ENCODE measurements around the gene RPS15. TPM values are rescaled to one million over a fixed set of nuclear protein-coding genes. Genes with fewer than 3 reads are reported as not detected.

The RPS15 gene
- total and polyA plus RNA-seq, 10 of the 15 experiments (the other 5 are each of a cell fraction or from before 2014, with no cell fraction given) = 559 to 3,158 (median 1,413) TPM

- intact Hi-C loops (cut with micrococcal nuclease; ENCODE audit: unreplicated experiment) = no loop called here
- H3K36me3 ChIP-seq (ENCODE audit: control insufficient read depth in 2 of 2, insufficient read depth in 2 of 2, low read length in 1 of 2) = no peaks in the 10 kb centered on the region
- ChIA-PET CTCF (no interaction called here), POLR2A (no interaction called here), RAD21 (ENCODE audit: unreplicated experiment) (no interaction called here), SMC1A (ENCODE audit: uncharacterized antibody, unreplicated experiment) (no interaction called here)
- DNase-seq (ENCODE audit: low read depth, low spot score) = no peak
- peak overlapping the region; percentile 72 for H2AFZ ChIP-seq (ENCODE audit: control insufficient read depth, low read depth, low read length)
- FAIRE-seq = no peak
- no peak for ATAC-seq
- whole genome bisulfite sequencing (ENCODE audit: insufficient coverage, insufficient replicate concordance, low lambda C conversion rate, missing lambda C conversion rate) = 34% methylated on average over 11 of the region's 11 CpGs
- H3K4me2 ChIP-seq (ENCODE audit: control insufficient read depth, insufficient read depth) = peak overlapping the region; percentile 87; the same call in 1 of the 2 replicates
- H3K9ac ChIP-seq (ENCODE audit: control insufficient read depth, insufficient read depth, low read length) = no peak overlapping the region; the same call in 1 of the 2 replicates
- H3K9me3 ChIP-seq (replicated peaks; ENCODE audit: control insufficient read depth, insufficient read depth, low read length) = no peaks in the 10 kb centered on the region
- H3K79me2 ChIP-seq (ENCODE audit: control insufficient read depth, insufficient read depth, low read length) = no peaks in the 10 kb centered on the region; the same call in 1 of the 2 replicates
- in situ Hi-C loops (cut with MboI) = no loop called here
- peaks cover 4% of the 10 kb centered on the region for H3K4me1 ChIP-seq (ENCODE audit: control insufficient read depth, insufficient read depth, low read length)
- no TSS peak for BruUV-seq (replicated peaks)
- peak overlapping the region; percentile 47; the same call in 1 of the 2 replicates for H3K4me3 ChIP-seq
- 0 out of 2 replicates have a peak, but pooled peaks have one; percentile 19 for TF ChIP-seq MLLT1 (IDR thresholded peaks at IDR 0.05)
- no peak for TF ChIP-seq POLR2AphosphoS2 (IDR thresholded peaks at IDR 0.05; ENCODE audit: low read depth, low read length)
- H4K20me1 ChIP-seq (ENCODE audit: control insufficient read depth, insufficient read depth) = no peaks in the 10 kb centered on the region
- no peak overlapping the region for H3K27ac ChIP-seq (ENCODE audit: control insufficient read depth, insufficient read depth)
- peaks cover 1 to 5% of the 10 kb centered on the region in 2 experiments; a peak in 2 of 4 replicates for H3K27me3 ChIP-seq (replicated peaks in 1 of 2; ENCODE audit: control insufficient read depth in 2 of 2, insufficient read depth in 2 of 2, low read length in 1 of 2)
These were observed 36.3 kb upstream of the RPS15 start for GRCh38 chr19:1401889-1402217.

GRCh38 chr19:1402411-1403070 lies 35.7 kb upstream of the RPS15 start:
- intact Hi-C loops (cut with micrococcal nuclease; ENCODE audit: unreplicated experiment) = no loop called here
- ChIA-PET CTCF (interaction anchor here (0.9 to 1.1 kb wide), 2 partner anchors 122 to 123 kb away, joined by 3 read pairs; no protein-coding TSS in a partner anchor), SMC1A (ENCODE audit: uncharacterized antibody, unreplicated experiment) (no interaction called here), POLR2A (interaction anchor here (0.7 kb wide), 1 partner anchor 134 kb away, joined by 4 read pairs; no protein-coding TSS in a partner anchor), RAD21 (ENCODE audit: unreplicated experiment) (interaction anchor here (0.6 to 1.5 kb wide), 2 partner anchors 123 to 158 kb away, joined by 3 to 5 read pairs; no protein-coding TSS in a partner anchor)
- Histone ChIP-seq H3K36me3 (ENCODE audit: control insufficient read depth in 2 of 2, insufficient read depth in 2 of 2, low read length in 1 of 2) (no peaks in the 10 kb centered on the region), H3K4me1 (ENCODE audit: control insufficient read depth, insufficient read depth, low read length) (peaks cover 4% of the 10 kb centered on the region), H2AFZ (ENCODE audit: control insufficient read depth, low read depth, low read length) (no peak overlapping the region), H3K9me3 (replicated peaks; ENCODE audit: control insufficient read depth, insufficient read depth, low read length) (no peaks in the 10 kb centered on the region), H3K9ac (ENCODE audit: control insufficient read depth, insufficient read depth, low read length) (no peak overlapping the region), H4K20me1 (ENCODE audit: control insufficient read depth, insufficient read depth) (no peaks in the 10 kb centered on the region), H3K4me3 (no peak overlapping the region), H3K27me3 (replicated peaks in 1 of 2; ENCODE audit: control insufficient read depth in 2 of 2, insufficient read depth in 2 of 2, low read length in 1 of 2) (peaks cover 1 to 5% of the 10 kb centered on the region in 2 experiments; a peak in 2 of 4 replicates), H3K27ac (ENCODE audit: control insufficient read depth, insufficient read depth) (no peak overlapping the region), H3K79me2 (ENCODE audit: control insufficient read depth, insufficient read depth, low read length) (peaks cover under 1% of the 10 kb centered on the region), H3K4me2 (ENCODE audit: control insufficient read depth, insufficient read depth) (no peak overlapping the region)
- no peak for FAIRE-seq
- no TSS peak for BruUV-seq (replicated peaks)
- in situ Hi-C loops (cut with MboI) = no loop called here
- WGBS (ENCODE audit: insufficient coverage, insufficient replicate concordance, low lambda C conversion rate, missing lambda C conversion rate) = 18% methylated on average over 25 of the region's 25 CpGs
- DNase-seq (ENCODE audit: low read depth, low spot score) = no peak
- ATAC-seq = no peak
- TF ChIP-seq SKIL (IDR thresholded peaks at IDR 0.05; ENCODE audit: low read depth, poor library complexity, severe bottlenecking) (no peak), ZNF592 (IDR thresholded peaks at IDR 0.05) (no peak), NFYA (IDR thresholded peaks at IDR 0.05; ENCODE audit: borderline replicate concordance, low read depth, low read length) (no peak), SIX5 (IDR thresholded peaks at IDR 0.05; ENCODE audit: low read depth, low read length, severe bottlenecking) (no peak)
